ENCODE measurements around the gene RPS3.
A peak's percentile ranks its signal among the peaks of the same experiment; 100 is the strongest.

DNA sequence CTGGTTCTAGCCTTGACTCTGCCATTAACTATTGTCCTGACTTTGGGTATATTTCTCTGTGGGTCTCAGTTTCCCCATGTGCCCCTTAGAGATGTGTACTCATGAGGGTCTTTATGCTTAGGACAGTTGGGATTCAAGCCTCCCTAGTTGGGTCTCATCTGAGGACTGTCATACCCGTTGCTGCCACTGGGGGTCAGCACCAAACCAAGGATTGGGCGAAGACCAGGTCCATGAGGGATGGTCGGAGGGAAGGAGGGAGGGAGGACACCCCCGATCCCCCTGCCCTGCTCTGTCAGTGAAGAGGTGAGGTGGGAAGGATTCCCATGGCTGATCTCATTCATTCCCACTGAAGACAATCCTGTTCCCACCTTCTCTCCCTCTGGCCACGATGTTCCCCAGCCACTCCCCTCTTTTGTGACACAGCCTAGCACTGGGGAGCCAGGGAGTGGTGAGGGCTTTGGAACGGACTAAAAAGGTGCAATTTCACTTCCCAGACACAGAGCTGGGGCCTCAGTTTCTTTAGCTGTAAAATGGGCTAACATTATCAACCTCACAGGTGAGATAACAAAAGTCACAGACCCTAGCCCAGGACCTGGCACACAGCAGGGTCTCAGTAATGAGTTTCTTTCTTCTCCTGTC is 46.1 kb downstream of the RPS3 start:
- no peak for TF ChIP-seq POLR2A (IDR thresholded peaks at IDR 0.05)
- TF ChIP-seq, protein P1, sequence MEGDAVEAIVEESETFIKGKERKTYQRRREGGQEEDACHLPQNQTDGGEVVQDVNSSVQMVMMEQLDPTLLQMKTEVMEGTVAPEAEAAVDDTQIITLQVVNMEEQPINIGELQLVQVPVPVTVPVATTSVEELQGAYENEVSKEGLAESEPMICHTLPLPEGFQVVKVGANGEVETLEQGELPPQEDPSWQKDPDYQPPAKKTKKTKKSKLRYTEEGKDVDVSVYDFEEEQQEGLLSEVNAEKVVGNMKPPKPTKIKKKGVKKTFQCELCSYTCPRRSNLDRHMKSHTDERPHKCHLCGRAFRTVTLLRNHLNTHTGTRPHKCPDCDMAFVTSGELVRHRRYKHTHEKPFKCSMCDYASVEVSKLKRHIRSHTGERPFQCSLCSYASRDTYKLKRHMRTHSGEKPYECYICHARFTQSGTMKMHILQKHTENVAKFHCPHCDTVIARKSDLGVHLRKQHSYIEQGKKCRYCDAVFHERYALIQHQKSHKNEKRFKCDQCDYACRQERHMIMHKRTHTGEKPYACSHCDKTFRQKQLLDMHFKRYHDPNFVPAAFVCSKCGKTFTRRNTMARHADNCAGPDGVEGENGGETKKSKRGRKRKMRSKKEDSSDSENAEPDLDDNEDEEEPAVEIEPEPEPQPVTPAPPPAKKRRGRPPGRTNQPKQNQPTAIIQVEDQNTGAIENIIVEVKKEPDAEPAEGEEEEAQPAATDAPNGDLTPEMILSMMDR (IDR thresholded peaks at IDR 0.05) = peak; percentile 84 to 98 (median 97)
